Measurements from ENCODE around the gene DAZAP1.

DNA sequence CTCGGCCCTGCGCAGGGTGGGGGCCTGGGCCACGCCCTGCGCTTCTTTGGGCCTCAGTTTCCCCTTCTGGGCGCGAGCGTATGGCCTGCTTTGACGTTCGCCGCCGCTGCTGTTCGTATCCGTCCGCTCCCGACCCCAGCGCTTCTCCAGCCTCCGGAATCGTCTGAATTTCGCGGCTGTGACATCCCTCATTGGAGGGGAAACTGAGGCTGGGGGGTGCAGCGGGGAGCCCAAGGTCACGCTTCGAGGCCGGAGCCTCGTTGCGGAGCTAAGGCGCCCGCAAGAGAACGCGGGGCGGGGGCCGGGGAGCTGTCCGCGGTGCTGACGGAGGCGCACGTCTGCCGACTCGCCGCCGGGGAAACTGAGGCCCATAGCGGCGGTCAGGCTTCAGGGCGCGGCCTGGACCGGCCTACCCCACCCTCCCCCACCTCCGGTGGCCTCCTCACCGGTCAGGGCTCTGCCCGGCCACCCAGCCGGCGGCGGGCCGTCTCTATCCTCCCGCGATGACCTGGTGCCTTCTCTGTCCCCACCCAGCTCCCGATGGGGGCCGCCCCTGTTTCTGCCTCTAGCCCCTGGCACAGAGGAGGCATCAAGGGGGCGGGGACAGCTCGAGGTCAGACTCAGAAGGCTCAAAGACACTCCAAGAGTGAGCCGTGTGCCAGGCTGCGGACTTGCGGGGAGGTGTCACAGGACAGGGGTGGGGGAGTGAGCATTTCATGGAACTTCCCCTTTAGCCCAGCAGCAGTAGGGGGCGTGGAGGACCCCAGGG lies 39.5 kb downstream of the DAZAP1 start:
- TF ChIP-seq, protein P1, sequence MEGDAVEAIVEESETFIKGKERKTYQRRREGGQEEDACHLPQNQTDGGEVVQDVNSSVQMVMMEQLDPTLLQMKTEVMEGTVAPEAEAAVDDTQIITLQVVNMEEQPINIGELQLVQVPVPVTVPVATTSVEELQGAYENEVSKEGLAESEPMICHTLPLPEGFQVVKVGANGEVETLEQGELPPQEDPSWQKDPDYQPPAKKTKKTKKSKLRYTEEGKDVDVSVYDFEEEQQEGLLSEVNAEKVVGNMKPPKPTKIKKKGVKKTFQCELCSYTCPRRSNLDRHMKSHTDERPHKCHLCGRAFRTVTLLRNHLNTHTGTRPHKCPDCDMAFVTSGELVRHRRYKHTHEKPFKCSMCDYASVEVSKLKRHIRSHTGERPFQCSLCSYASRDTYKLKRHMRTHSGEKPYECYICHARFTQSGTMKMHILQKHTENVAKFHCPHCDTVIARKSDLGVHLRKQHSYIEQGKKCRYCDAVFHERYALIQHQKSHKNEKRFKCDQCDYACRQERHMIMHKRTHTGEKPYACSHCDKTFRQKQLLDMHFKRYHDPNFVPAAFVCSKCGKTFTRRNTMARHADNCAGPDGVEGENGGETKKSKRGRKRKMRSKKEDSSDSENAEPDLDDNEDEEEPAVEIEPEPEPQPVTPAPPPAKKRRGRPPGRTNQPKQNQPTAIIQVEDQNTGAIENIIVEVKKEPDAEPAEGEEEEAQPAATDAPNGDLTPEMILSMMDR (IDR thresholded peaks at IDR 0.05): no peak
- no peak for TF ChIP-seq POLR2A (IDR thresholded peaks at IDR 0.05)
